Measurements from ENCODE around the gene CENATAC.

DNA sequence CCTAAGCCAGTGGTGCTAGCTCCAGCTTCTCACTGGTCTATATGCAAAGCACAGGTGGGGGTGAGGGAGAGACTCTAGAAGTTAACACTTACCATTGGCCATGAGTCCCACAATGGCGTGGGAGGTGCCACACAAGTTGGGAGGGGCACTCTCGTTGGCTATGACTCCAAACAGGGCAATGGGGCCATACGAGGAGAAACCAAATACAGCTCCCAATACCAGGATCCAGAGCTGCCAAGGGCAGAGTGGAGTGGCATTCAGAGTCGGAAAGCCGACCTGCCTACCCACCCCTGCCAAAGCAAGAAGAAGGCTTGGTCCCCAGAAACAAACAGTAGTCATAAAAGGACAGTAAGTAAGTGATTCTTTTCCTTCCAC, 27.1 kb downstream of the CENATAC start:
- TF ChIP-seq TAF1 (IDR thresholded peaks at IDR 0.05; ENCODE audit: low read depth) (no peak), CTCF (IDR thresholded peaks at IDR 0.05; ENCODE audit: poor library complexity, severe bottlenecking) (no peak), MXI1 (conservative IDR thresholded peaks at IDR 0.05; ENCODE audit: poor library complexity, severe bottlenecking) (no peak)

Measured in neural cell (in vitro differentiated cells).